Osteocyte (in vitro differentiated cells): ENCODE results near the gene XIRP1. TPM values are rescaled to one million over a fixed set of nuclear protein-coding genes. Genes with fewer than 3 reads are reported as not detected.
A peak's percentile ranks its signal among the peaks of the same experiment; 100 is the strongest.

Source experiments
- DNase-seq: peaks from one replicate; pipeline ENCODE4 v3.0.0; 2021; ENCODE audit warnings: mixed read lengths; ENCODE audit not compliant: unreplicated experiment; ENCODE audit errors: extremely low spot score
- H3K27ac Mint-ChIP-seq: one replicate; pipeline ENCODE4 v1.8.0; 2021; ENCODE audit warnings: mild to moderate bottlenecking, mixed read lengths; ENCODE audit not compliant: unreplicated experiment
- H3K27me3 Mint-ChIP-seq: one replicate; pipeline ENCODE4 v1.8.0; 2021; ENCODE audit warnings: mixed read lengths; ENCODE audit not compliant: unreplicated experiment
- H3K36me3 Mint-ChIP-seq: one replicate; pipeline ENCODE4 v1.8.0; 2021; ENCODE audit warnings: mixed read lengths; ENCODE audit not compliant: unreplicated experiment
- H3K4me1 Mint-ChIP-seq: one replicate; pipeline ENCODE4 v1.8.0; 2021; ENCODE audit warnings: mixed read lengths; ENCODE audit not compliant: unreplicated experiment
- H3K4me3 Mint-ChIP-seq: one replicate; pipeline ENCODE4 v1.8.0; 2021; ENCODE audit warnings: mild to moderate bottlenecking, moderate library complexity, mixed read lengths; ENCODE audit not compliant: unreplicated experiment
- H3K9me3 Mint-ChIP-seq: one replicate; pipeline ENCODE4 v1.8.0; 2021; ENCODE audit warnings: mixed read lengths; ENCODE audit not compliant: unreplicated experiment
- total RNA-seq: library from RNA; stranded (reverse); gene quantifications from 2 replicates; pipeline ENCODE4 v1.2.1, GENCODE V29; 2021
- TF ChIP-seq, protein P1 (sequence below): fragments of 200-600 bp; sonication (generic); IDR thresholded peaks from 2 replicates; pipeline ENCODE4 v1.5.0; 2021; ENCODE audit warnings: antibody characterized with exemption, mild to moderate bottlenecking, moderate library complexity

XIRP1 gene
- total RNA-seq, 1 donor from 2014 or later, result not detected

DNA sequence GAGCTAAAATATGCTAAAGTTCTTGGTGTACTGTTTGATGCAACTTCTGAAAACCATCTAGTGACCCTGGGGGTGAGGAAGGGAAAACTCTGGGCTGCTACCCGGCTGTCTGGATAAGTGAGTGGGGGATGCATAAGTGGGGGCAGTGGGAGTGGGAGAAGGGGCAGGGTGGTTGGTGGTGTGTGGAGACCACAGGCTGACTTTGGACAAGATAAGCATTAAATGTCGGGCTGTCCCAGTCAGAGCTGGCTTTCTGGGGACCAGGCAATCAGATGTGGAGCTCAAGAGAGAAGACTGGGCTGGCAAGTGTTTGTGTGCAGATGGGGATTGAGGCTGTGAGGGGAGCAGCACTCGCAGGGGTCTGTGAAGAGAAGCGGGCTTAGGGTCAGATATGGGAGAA is 11.0 kb upstream of the XIRP1 start:
- no peak overlapping the region for H3K27ac Mint-ChIP-seq
- TF ChIP-seq, protein P1, sequence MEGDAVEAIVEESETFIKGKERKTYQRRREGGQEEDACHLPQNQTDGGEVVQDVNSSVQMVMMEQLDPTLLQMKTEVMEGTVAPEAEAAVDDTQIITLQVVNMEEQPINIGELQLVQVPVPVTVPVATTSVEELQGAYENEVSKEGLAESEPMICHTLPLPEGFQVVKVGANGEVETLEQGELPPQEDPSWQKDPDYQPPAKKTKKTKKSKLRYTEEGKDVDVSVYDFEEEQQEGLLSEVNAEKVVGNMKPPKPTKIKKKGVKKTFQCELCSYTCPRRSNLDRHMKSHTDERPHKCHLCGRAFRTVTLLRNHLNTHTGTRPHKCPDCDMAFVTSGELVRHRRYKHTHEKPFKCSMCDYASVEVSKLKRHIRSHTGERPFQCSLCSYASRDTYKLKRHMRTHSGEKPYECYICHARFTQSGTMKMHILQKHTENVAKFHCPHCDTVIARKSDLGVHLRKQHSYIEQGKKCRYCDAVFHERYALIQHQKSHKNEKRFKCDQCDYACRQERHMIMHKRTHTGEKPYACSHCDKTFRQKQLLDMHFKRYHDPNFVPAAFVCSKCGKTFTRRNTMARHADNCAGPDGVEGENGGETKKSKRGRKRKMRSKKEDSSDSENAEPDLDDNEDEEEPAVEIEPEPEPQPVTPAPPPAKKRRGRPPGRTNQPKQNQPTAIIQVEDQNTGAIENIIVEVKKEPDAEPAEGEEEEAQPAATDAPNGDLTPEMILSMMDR, result no peak
- H3K36me3 Mint-ChIP-seq, result no peaks in the 10 kb centered on the region
- H3K4me3 Mint-ChIP-seq, result no peak overlapping the region
- peaks cover 49% of the 10 kb centered on the region for H3K27me3 Mint-ChIP-seq
- H3K4me1 Mint-ChIP-seq, result no peaks in the 10 kb centered on the region
- H3K9me3 Mint-ChIP-seq, result no peaks in the 10 kb centered on the region
- DNase-seq, result peak; percentile 38

DNA sequence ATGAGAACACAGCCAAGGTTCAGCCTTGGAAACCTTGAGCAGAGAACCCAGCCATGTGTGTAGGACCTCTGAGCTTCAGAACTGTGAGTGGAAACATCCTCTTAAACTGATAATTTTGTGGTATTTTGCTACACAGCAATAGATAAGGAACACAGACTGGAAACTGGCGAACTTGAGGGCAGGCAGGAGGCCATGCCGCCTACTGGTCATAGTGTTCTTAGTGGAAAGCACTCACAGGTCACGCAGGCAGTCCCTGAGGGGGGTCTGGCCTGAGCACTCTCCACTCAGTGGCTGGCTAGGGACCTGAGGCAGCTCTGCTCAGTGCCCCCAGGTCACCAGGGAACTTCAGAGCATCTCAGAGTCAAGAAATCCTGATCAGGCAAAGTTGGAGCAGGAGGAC is 9.7 kb upstream of the XIRP1 start:
- no peak overlapping the region for H3K27ac Mint-ChIP-seq
- no peak overlapping the region for H3K4me3 Mint-ChIP-seq
- no peaks in the 10 kb centered on the region for H3K9me3 Mint-ChIP-seq
- H3K36me3 Mint-ChIP-seq, result no peaks in the 10 kb centered on the region
- TF ChIP-seq, protein P1, result no peak
- DNase-seq, result no peak
- peaks cover 38% of the 10 kb centered on the region for H3K27me3 Mint-ChIP-seq
- H3K4me1 Mint-ChIP-seq, result no peaks in the 10 kb centered on the region

DNA sequence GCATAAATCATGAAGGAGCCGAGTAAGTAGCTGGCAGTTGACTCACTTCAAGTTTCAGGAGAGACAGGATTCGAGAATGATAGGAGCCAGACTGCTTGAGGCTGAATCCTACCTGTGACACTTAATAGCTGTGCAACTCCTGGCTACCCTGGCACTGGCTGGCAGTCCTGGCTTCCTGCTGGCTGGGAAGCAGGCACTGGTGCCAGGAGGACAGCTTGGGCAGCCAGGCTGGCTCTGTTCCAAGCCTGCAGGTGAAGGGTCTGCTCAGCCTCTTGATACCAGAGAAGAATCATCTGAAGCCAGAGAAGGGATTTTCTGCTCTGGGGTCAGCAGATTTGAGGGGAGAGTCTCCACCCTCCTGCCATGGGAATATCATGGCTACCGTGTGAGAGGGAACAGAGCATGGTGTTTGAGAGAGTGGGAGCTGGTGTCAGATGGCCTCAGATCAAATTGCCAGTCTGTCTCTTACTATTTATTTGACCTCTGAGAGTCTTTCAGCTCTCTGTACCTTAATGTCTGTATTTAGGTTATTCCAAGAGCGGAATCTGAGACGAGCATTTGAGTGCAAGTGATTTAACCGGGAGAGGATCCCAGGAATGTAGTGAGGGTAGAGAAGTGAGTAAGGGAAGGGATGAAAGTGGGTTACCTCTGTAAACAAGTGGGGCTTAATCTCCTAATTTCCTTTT is 4.4 kb upstream of the XIRP1 start:
- Mint-ChIP-seq H3K36me3 (no peaks in the 10 kb centered on the region), H3K27me3 (peaks cover 17% of the 10 kb centered on the region), H3K4me3 (no peak overlapping the region), H3K4me1 (no peaks in the 10 kb centered on the region), H3K9me3 (no peaks in the 10 kb centered on the region), H3K27ac (no peak overlapping the region)
- TF ChIP-seq, protein P1, result no peak
- DNase-seq, result no peak

DNA sequence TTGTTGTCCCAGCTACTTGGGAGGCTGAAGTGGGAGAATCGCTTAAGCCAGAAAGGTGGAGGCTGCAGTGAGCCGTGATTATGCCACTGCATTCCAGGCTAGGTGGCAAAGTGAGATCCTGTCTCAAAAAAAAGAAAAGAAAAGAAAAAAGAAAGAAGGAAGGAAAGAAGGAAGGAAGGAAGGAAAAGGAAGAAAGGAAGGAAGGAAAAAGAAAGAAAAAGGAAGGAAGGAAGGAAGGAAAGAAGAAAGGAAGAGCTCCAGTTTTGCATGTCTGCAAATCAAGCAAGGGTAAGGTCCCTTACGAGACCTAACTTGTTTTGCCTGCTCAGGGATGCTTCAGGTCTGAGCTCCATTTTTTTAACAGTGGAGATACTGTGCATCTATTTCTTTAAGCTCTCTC is 3.6 kb upstream of the XIRP1 start:
- Mint-ChIP-seq H3K36me3 (no peaks in the 10 kb centered on the region), H3K27me3 (peaks cover 11% of the 10 kb centered on the region), H3K27ac (no peak overlapping the region), H3K4me3 (no peak overlapping the region), H3K9me3 (no peaks in the 10 kb centered on the region), H3K4me1 (no peaks in the 10 kb centered on the region)
- TF ChIP-seq, protein P1, result no peak
- DNase-seq, result no peak

DNA sequence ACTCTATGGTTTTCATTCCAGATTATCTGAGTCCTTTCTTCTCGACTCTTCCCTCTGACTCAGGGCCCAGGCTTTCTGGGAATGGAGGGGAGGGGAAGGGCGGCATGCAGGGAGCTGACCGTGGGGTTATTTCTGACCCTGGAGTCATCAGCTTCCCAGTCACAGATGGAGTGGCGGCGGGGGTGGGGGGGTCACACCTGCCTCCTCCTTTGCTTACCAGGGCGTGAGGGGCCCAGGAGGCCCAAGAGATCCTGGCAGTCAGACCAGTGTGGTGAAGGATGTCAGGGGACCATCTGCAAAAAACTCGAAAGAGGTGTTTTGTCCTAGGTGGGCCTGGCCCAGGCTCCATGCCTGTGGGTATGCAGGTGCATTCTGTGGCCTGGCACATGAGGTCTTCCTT is 996 bp upstream of the XIRP1 start:
- DNase-seq, result no peak
- Mint-ChIP-seq H3K27me3 (peaks cover 9% of the 10 kb centered on the region), H3K4me1 (no peaks in the 10 kb centered on the region), H3K4me3 (no peak overlapping the region), H3K27ac (no peak overlapping the region), H3K36me3 (no peaks in the 10 kb centered on the region), H3K9me3 (no peaks in the 10 kb centered on the region)
- TF ChIP-seq, protein P1, result no peak
